Measurements from ENCODE around the gene MAMDC4.

MAMDC4 gene

DNA sequence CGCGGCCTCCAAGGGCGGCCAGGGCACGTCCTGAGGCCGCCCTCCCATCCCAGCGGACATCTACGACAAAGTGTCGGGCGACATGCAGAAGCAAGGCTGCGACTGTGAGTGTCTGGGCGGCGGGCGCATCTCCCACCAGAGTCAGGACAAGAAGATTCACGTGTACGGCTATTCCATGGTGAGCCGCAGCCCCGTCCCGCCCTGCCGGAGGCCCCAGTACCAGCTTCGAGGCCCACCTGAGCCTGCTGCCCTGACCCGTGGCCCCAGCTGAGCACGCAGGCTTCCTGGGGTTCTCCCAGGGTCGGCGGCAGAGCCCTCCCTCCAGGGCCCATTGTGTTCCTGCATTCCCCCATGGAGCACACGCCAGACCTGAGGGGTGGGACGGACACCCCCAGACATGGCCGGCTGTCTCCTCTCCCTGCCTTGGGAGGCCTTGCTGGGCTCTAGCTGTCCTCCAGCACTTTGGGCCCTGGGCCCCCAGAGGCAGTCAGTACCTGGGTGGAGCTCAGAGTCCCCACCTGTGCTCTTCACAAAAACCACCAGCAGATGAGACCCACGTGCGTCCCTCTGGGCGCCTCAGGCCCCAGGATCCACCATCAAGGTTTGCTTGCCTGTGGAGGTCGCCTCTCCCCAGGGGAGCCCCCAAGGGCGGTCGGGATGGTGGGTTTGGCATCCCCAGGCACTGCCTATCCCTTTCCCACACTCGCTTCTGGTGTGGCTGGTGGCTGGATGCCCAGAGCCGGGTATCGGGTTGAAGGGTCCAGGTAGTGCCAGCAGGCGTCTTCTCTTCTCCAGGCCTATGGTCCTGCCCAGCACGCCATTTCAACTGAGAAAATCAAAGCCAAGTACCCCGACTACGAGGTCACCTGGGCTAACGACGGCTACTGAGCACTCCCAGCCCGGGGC lies 1.9 kb upstream of the MAMDC4 start:
- no peak for DNase-seq

DNA sequence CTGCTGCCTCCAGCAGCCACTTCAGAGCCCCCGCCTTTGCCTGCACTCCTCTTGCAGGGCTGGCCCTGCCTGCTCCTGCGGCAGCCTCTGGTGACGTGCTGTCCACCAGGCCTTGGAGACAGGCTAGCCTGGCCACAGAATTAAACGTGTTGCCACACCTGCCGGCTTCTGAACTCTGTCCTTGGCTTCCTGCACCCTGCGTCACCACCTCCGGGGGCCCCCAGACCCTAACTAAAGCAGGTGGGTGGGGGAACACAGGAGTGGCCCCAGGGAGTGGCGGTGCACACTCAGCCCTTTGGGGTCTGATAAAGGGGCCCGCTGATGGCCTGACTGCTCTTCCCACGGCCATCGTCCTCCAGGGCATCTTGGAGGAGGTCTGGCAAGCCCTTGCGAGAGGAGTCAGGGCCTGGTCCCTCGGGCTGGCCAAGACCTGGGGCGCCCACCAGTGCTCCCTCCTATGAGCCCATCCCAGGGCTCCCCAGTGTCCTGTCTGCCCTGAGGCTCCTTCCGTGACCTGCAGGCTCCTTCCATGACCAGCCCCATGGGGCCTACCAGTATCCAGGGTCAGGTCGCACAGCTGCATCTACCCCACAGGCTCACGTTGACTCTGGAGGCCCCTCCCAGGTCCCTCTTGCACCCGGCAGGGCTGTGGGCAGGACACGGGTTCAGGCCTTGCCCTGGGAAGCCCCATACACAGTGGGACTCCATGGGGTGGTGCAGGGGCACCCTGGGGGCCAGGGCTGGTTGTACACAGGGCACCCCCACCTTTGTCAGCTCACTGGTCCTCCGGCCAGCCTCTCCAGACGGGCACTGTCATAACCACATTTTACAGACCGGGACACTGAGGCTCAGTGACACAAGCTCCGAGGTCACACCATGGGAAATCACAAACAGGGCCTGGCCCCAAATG lies 1.0 kb upstream of the MAMDC4 start:
- no peak for DNase-seq

DNA sequence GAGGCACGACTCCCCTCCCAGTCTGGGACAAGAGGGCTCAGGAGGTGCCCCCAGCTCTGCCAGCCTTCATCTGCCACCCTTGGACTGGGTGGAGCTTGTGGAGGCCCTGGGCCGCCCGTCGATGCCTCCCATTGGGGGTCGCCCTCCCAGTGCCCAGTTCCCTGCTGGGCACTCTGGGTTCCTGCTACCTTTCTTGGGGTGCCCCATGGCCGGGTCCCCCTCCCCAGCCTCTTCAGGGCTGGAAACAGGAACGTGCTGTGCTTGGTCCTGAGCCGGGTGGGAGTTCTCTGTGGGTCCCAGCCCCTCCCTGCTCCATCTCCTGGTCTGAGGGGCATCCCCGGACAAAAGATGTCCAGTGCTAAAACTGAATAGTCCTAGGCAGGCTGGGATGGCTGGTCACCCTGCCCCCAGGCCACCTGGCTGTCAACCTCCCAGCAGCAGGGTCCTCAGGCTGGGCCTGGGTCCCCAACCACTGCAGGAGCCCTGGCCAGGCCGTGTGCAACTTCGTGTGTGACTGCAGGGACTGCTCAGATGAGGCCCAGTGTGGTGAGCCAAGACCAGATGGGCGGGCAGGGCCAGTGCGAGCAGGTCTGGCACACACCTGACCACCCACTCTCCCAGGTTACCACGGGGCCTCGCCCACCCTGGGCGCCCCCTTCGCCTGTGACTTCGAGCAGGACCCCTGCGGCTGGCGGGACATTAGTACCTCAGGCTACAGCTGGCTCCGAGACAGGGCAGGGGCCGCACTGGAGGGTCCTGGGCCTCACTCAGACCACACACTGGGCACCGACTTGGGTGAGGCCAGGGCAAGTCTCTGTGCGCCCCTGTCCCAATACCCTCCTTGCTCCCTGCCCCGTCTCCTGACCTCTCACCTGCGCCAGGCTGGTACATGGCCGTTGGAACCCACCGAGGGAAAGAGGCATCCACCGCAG lies 784 bp downstream of the MAMDC4 start:
- no peak for DNase-seq

DNA sequence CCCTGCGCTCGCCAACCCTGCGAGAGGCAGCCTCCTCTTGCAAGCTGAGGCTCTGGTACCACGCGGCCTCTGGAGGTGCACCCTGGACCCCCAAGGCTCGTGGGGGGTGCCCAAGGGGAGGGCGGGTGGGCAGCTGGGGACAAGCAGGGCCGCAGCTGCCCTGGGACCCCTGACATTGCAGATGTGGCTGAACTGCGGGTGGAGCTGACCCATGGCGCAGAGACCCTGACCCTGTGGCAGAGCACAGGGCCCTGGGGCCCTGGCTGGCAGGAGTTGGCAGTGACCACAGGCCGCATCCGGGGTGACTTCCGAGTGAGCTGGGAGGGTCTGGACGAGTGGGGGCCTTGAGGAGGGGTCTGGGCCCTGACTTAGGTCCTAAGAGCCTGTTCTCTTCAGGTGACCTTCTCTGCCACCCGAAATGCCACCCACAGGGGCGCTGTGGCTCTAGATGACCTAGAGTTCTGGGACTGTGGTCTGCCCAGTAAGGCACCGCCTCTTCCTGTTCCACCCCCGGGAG lies 1.5 kb downstream of the MAMDC4 start:
- DNase-seq: no peak

DNA sequence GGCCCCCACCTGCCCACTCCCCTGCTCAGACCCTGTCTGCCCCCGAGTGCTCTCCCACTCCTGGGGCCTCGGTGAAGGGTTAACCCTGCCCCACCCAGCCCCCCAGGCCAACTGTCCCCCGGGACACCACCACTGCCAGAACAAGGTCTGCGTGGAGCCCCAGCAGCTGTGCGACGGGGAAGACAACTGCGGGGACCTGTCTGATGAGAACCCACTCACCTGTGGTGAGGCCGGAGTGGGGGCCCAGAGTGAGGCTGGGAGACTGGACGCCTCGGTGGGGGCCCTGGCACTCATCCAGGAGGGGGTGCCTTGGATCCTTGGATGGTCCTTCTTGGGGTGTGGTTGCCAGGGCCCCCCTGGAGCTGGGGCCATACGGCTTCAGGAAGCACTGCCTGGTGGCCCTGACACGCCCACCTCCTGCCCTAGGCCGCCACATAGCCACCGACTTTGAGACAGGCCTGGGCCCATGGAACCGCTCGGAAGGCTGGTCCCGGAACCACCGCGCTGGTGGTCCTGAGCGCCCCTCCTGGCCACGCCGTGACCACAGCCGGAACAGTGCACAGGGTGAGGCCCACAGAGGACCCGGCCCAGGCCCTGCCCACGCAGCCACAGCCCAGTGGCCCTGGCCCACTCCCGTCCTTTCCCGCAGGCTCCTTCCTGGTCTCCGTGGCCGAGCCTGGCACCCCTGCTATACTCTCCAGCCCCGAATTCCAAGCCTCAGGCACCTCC lies 2.1 kb downstream of the MAMDC4 start:
- no peak for DNase-seq

DNA sequence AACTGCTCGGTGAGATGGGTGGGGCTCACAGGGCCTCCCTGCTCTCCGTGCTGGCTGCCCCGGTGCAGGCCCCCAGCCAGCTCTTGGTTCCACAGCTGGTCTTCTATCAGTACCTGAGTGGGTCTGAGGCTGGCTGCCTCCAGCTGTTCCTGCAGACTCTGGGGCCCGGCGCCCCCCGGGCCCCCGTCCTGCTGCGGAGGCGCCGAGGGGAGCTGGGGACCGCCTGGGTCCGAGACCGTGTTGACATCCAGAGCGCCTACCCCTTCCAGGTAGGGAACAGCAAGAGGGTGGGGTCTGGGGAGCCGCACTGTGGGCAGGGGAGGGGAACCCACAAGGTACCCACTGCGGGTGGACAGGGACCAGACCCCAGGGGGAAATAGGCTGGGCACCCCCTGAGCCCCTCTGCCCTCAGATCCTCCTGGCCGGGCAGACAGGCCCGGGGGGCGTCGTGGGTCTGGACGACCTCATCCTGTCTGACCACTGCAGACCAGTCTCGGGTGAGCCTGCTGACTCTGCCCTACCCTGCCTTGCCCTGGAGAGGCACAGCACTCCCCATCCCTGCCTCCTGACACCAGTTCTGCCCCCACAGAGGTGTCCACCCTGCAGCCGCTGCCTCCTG lies 2.8 kb downstream of the MAMDC4 start:
- DNase-seq: no peak

DNA sequence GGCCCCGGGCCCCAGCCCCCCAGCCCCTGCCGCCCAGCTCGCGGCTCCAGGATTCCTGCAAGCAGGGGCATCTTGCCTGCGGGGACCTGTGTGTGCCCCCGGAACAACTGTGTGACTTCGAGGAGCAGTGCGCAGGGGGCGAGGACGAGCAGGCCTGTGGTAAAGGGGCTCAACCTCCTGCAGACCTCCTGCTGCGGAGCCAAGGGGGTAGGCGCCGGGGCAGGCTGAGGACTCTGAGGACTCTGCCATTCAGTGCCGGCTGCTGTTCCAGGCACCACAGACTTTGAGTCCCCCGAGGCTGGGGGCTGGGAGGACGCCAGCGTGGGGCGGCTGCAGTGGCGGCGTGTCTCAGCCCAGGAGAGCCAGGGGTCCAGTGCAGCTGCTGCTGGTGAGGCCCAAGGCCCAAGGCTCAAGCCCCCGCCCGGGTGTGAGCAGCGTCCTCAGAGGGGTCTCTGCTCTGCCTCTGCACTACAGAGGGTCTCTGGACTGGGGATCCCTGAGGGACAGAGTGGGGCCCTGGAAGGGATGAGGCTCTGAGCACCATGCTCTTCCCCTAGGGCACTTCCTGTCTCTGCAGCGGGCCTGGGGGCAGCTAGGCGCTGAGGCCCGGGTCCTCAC lies 3.4 kb downstream of the MAMDC4 start:
- no peak for DNase-seq

DNA sequence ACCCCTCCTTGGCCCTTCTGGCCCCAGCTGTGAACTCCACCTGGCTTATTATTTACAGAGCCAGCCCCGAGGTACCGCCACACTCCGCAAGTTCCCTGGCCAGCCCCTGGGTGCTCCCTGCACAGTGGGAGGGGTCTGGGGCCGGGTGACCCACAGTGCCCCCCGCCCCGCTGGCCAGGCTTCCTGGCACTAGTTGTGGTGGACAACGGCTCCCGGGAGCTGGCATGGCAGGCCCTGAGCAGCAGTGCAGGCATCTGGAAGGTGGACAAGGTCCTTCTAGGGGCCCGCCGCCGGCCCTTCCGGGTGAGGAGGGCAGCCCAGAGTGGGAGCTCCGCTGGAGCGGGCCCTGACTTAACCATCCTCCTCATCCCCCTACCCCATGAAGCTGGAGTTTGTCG lies 3.9 kb downstream of the MAMDC4 start:
- no peak for DNase-seq

DNA sequence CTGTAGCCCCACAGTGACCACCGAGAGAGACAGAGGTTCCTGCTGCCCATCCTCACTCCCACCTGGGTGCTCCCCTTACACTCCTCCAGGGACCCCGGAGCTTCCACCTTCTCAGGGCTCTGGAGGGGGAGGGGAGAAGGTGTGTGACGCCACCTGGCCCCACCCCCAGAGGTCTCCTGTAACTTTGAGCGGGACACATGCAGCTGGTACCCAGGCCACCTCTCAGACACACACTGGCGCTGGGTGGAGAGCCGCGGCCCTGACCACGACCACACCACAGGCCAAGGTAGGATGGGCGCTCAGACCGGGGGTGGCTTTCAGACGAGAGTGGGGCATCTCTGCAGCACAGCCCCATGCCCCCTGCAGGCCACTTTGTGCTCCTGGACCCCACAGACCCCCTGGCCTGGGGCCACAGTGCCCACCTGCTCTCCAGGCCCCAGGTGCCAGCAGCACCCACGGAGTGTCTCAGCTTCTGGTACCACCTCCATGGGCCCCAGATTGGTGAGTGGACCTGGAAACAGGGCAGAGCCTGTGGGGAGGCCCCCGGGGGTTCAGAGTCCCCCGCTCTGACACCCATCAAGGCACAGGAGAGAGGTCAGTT lies 4.5 kb downstream of the MAMDC4 start:
- DNase-seq: no peak

DNA sequence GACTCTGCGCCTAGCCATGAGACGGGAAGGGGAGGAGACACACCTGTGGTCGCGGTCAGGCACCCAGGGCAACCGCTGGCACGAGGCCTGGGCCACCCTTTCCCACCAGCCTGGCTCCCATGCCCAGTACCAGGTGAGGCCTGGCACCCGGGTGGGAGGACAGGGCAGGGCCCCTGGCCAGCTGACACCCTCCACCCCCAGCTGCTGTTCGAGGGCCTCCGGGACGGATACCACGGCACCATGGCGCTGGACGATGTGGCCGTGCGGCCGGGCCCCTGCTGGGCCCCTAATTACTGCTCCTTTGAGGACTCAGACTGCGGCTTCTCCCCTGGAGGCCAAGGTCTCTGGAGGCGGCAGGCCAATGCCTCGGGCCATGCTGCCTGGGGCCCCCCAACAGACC lies 5.0 kb downstream of the MAMDC4 start:
- DNase-seq: no peak

DNA sequence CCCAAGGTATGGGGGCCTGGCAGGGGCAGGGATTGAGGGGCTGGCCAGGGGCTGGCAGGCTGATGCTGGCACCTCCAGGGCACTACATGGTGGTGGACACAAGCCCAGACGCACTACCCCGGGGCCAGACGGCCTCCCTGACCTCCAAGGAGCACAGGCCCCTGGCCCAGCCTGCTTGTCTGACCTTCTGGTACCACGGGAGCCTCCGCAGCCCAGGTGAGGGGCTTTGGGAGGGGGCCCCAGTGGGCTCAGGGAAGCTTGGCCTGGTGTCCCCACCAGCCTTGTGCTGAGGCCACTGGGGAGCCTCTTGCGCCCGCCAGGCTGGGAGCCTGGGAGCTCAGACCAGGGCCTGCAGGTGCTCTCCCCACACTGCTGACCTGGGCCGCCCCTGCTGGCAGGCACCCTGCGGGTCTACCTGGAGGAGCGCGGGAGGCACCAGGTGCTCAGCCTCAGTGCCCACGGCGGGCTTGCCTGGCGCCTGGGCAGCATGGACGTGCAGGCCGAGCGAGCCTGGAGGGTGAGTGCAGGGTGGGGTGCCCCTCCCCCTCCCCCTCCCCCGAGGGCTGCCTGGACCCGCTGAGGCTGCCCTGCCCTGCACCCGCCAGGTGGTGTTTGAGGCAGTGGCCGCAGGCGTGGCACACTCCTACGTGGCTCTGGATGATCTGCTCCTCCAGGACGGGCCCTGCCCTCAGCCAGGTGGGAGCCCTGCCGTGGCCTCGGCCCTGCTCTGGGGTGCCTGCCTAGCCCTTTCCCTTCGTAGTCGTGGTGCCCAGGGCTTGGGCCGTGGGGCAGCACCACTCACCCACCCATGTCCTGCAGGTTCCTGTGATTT lies 5.7 kb downstream of the MAMDC4 start:
- no peak for DNase-seq

DNA sequence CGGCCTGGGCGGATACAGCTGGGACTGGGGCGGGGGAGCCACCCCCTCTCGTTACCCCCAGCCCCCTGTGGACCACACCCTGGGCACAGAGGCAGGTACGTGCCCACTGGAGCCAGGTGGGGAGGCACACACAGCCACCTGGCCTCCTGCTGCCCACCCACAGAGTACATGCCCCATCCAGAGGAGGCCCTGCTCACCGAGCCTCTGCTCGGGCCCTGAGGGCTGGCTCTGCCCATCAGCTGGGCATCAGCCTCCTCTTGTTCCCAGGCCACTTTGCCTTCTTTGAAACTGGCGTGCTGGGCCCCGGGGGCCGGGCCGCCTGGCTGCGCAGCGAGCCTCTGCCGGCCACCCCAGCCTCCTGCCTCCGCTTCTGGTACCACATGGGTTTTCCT lies 6.3 kb downstream of the MAMDC4 start:
- no peak for DNase-seq

DNA sequence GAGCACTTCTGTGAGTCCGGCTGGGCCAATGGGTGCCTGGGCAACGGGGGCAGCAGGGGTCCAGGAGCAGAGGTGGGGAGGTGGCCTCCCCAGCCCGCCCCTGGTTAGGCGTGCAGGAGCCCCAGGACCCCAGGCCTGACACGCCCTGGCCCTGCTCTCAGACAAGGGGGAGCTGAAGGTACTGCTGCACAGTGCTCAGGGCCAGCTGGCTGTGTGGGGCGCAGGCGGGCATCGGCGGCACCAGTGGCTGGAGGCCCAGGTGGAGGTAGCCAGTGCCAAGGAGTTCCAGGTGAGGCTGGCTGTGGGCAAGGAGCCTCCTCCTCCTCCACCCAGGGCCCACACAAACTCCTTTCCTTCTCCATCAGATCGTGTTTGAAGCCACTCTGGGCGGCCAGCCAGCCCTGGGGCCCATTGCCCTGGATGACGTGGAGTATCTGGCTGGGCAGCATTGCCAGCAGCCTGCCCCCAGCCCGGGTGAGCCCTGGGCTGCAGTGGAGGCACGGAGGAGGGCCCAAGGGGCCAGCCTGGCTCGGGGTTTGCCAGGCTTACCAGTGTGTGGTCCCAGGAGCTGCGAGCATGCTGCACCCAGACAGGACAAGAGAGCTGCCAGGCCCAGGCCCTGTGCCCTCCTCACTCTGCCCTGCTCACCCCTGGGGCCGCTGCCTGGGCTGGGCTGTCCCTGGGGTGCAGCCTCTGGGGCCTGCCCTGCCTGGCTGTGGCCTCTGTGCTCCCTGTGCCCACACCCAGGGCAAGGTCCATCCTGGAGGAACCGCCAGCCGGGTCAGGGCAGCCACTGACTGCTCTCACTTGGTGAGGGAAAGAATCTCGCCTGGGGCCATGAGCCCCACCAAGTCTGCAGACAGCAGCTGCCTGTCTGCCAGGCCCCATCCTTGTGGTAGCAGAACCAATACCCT lies 7.0 kb downstream of the MAMDC4 start:
- DNase-seq: no peak

DNA sequence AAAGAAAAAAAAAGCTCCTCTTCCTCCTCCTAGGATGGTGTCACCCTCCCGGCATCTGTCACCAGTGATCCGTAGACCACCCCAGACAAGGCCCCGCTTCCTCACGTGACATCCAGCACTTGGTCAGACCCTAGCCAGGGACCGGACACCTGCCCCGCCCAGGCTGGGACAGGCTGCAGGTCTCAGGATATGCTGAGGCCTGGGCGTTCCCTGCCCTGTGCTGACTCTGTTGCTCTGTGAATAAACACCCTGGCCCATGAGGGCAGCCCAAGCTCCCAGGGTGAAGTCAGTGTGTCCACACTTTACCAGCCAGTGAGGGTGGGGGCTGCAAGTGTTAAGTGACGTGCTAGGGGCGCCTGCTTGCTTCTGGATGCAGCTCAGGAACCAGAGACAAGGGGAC lies 8.4 kb downstream of the MAMDC4 start:
- DNase-seq: no peak

DNA sequence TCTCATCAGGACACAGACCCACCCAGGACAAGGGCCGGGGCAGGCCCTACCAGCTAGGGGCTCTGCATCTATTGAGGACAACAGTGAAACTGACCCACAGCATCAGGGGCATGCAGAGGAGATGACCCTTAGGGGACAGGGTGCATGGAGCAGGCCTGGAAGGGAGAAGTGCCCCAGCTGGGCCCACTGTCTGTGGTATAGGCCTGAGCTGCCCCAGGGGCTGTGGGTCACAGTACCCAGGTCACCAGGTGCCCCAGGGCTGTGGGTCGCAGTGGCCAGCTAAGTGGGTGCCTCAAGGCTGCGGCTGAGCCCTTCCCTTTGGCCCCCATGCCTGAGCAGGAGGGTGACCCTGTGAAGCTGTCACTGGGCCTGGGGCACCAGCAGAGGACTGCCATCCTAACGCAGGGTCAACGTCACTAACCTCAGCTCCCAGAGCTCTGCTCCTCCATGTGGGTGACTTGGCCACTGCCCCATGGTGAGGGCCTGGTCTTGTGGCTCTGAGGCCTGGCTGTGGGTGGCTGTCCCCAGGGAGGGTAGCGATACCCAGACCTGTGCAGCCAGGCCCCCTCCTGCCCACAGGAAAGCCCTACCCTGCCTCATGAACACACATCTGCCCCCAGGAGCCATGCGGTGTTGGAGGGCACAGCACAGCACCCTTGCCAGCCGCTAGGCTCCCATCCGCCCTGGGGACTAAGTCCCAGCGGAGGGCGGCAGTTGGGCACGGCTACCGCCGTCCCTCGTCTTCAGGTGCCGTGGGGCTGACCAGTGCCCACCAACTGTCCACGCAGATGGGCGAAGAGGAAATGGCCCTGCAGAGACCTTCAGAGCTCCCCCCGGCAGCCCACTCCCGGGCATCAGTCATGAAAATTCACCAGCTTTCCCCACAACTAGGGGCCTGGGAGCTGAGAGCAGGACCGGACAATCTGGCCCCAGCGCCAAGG lies 9.1 kb downstream of the MAMDC4 start:
- no peak for DNase-seq

DNA sequence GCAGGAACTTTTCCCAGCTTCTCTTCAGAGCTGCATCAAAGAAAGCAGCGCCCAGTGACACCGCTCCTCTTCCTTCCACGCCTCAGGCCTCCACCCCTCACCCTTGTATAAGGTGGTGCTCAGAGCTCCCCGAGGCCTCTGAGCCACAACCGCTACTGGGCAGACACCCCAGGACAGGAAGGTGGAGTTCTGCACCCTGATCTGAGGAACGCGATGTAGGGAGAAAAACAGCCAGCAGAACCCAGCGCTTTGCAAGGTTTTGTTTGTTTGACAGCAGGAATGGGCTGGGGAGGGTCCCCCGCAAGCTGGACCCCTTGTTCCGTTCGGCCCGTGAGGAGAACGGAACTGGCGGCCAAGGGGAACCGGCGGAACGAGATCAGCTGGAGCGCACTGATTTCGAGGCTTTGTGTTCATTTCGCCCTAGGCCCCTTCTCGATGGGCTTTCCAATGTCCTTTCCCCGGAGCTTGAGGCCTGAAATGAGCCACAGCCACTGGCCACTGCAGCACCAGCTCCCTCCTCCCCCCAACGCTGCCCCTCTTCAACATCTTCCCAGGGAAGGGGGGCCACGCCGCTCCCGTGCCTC lies 9.8 kb downstream of the MAMDC4 start:
- DNase-seq: no peak

Data from NCI-H82 (cell line).